HCT116 (cell line): ENCODE results near the gene RIPK4. TPM values are rescaled to one million over a fixed set of nuclear protein-coding genes. Genes with fewer than 3 reads are reported as not detected.

ENCODE experiments used
- ATAC-seq: fragments of 200-7000 bp; cut with Tn5 transposase; 2 replicates; pipeline ENCODE4 v1.9.1; 2020; ENCODE audit warnings: mild to moderate bottlenecking, moderate library complexity
- BruUV-seq: library from RNA; stranded (reverse); fragments of 400-500 nt; replicated peaks from 2 replicates; lab custom pipeline; 2021; lab: Mats Ljungman, UMichigan
- CTCF ChIA-PET: fragments of 300-600 bp; sonication (Branson Sonifier 250); formaldehyde crosslinking; loops from one replicate; lab custom pipeline; 2021; ENCODE audit warnings: antibody characterized with exemption; lab: Charles Lee
- POLR2A ChIA-PET: fragments of 300-600, 350-600 bp; sonication (Branson Sonifier 250); formaldehyde crosslinking; loops from one replicate; lab custom pipeline; 2021; ENCODE audit warnings: antibody characterized with exemption; lab: Charles Lee
- RAD21 ChIA-PET, 2 experiments: fragments of 300-600 bp; sonication (Branson Sonifier 250); formaldehyde crosslinking; loops; one replicate each; lab custom pipeline; 2023; ENCODE audit warnings: low total read pairs in 2 of 2; ENCODE audit not compliant: uncharacterized antibody in 2 of 2, unreplicated experiment in 2 of 2, low non-redundant PET in 1 of 2; lab: Charles Lee
- DNase-seq: peaks from one replicate; pipeline ENCODE4 v3.0.0-alpha.2; 2010; ENCODE audit warnings: low read depth, low spot score
- H2AFZ ChIP-seq: fragments of 200-600 bp; shearing (Covaris generic), sonication (generic); 2 replicates; pipeline ENCODE4 v1.6.1; 2017; ENCODE audit warnings: low read depth, mixed run types, mixed read lengths, antibody characterized with exemption, low read length; ENCODE audit not compliant: poor library complexity, severe bottlenecking
- H3K27ac ChIP-seq: 2 replicates; pipeline ENCODE4 v1.5.1; 2012; ENCODE audit warnings: low read depth, low read length
- H3K27me3 ChIP-seq: fragments of 200-600 bp; sonication (generic); 2 replicates; pipeline ENCODE4 v1.6.1; 2016; ENCODE audit warnings: mixed run types, low read length, mixed read lengths; ENCODE audit not compliant: insufficient read depth
- H3K36me3 ChIP-seq, 2 experiments: fragments of 200-500 bp in 1 of 2; fragments of 200-600 bp in 1 of 2; sonication (Bioruptor generic) in 1 of 2; sonication (generic) in 1 of 2; 2 replicates each; pipeline versions ENCODE4 v1.5.1 to v1.6.1; 2014 to 2016; ENCODE audit warnings: low read length in 2 of 2, inconsistent platforms in 1 of 2, mixed read lengths in 1 of 2, mixed run types in 1 of 2; ENCODE audit not compliant: insufficient read depth in 2 of 2, control insufficient read depth in 1 of 2
- H3K4me1 ChIP-seq, 2 experiments: fragments of 200-600 bp in 1 of 2; sonication (generic) in 1 of 2; 2 replicates each; pipeline versions ENCODE4 v1.5.1 to v1.6.1; 2012 to 2017; ENCODE audit warnings: low read length in 2 of 2, inconsistent platforms in 1 of 2, mild to moderate bottlenecking in 1 of 2, mixed read lengths in 1 of 2, mixed run types in 1 of 2, moderate library complexity in 1 of 2; ENCODE audit not compliant: insufficient read depth in 2 of 2, control insufficient read depth in 1 of 2
- H3K4me2 ChIP-seq: fragments of 200-600 bp; sonication (generic); 2 replicates; pipeline ENCODE4 v1.6.1; 2017; ENCODE audit warnings: mixed run types, low read length, mixed read lengths
- H3K4me3 ChIP-seq, 2 experiments: fragments of 200-600 bp in 1 of 2; sonication (generic) in 1 of 2; replicated peaks in 1 of 2; 2 replicates each; pipeline ENCODE4 v1.5.1; 2011 to 2016; ENCODE audit warnings: low read length in 2 of 2, control low read depth in 1 of 2, low read depth in 1 of 2, mild to moderate bottlenecking in 1 of 2, mixed read lengths in 1 of 2, mixed run types in 1 of 2
- H3K79me2 ChIP-seq: fragments of 200-600 bp; sonication (generic); 2 replicates; pipeline ENCODE4 v1.6.1; 2017; ENCODE audit warnings: mild to moderate bottlenecking, mixed run types, low read length, moderate library complexity, mixed read lengths; ENCODE audit not compliant: insufficient read depth
- H3K9ac ChIP-seq: fragments of 200-600 bp; sonication (generic); 2 replicates; pipeline ENCODE4 v1.6.1; 2016; ENCODE audit warnings: low read length, mixed read lengths
- H3K9me2 ChIP-seq: fragments of 200-600 bp; sonication (generic), shearing (Covaris generic); 2 replicates; pipeline ENCODE4 v1.6.1; 2017; ENCODE audit warnings: mixed run types, mild to moderate bottlenecking, moderate library complexity; ENCODE audit not compliant: insufficient read depth
- H3K9me3 ChIP-seq, 2 experiments: fragments of 200-500 bp in 1 of 2; fragments of 200-600 bp in 1 of 2; sonication (Bioruptor generic) in 1 of 2; sonication (generic) in 1 of 2; 2 replicates each; pipeline ENCODE4 v1.6.1; 2014 to 2017; ENCODE audit warnings: low read length in 2 of 2, mixed read lengths in 2 of 2, inconsistent platforms in 1 of 2, low read depth in 1 of 2, mild to moderate bottlenecking in 1 of 2, mixed run types in 1 of 2, moderate library complexity in 1 of 2; ENCODE audit not compliant: control insufficient read depth in 1 of 2, insufficient read depth in 1 of 2
- H4K20me1 ChIP-seq: fragments of 200-600 bp; sonication (generic), shearing (Covaris generic); 2 replicates; pipeline ENCODE4 v1.6.1; 2017; ENCODE audit warnings: mixed run types, mild to moderate bottlenecking, moderate library complexity; ENCODE audit not compliant: insufficient read depth
- CBX3 ChIP-seq: IDR thresholded peaks from 2 replicates; pipeline ENCODE4 v1.6.1; 2012; ENCODE audit warnings: low read depth
- CEBPB ChIP-seq: IDR thresholded peaks from 2 replicates; pipeline ENCODE4 v1.6.1; 2012; ENCODE audit warnings: low read depth
- CTCF ChIP-seq, 3 experiments: fragments of 200-600 bp in 1 of 3; sonication (generic) in 1 of 3; IDR thresholded peaks in 2 of 3; conservative IDR thresholded peaks in 1 of 3; 2 replicates each; pipeline ENCODE4 v1.5.1; 2012 to 2017; ENCODE audit warnings: low read depth in 2 of 3, low read length in 2 of 3, antibody characterized with exemption in 1 of 3, borderline replicate concordance in 1 of 3, control low read depth in 1 of 3, mild to moderate bottlenecking in 1 of 3, mixed read lengths in 1 of 3, mixed run types in 1 of 3, moderate library complexity in 1 of 3; ENCODE audit not compliant: insufficient read depth in 1 of 3
- EGR1 ChIP-seq: IDR thresholded peaks from 2 replicates; pipeline ENCODE4 v1.6.1; 2012; ENCODE audit warnings: low read depth
- ELF1 ChIP-seq: IDR thresholded peaks from 2 replicates; pipeline ENCODE4 v1.6.1; 2012; ENCODE audit warnings: low read depth, borderline replicate concordance
- EZH2 ChIP-seq: fragments of 200-600 bp; sonication (generic); IDR thresholded peaks from 2 replicates; pipeline ENCODE4 v1.6.1; 2017; ENCODE audit warnings: antibody characterized with exemption, mixed run types
- FOSL1 ChIP-seq: IDR thresholded peaks from 2 replicates; pipeline ENCODE4 v1.6.1; 2012; ENCODE audit warnings: low read depth
- JUND ChIP-seq: IDR thresholded peaks from 2 replicates; pipeline ENCODE4 v1.6.1; 2012
- POLR2AphosphoS5 ChIP-seq: IDR thresholded peaks from 2 replicates; pipeline ENCODE4 v1.6.1; 2011; ENCODE audit warnings: mild to moderate bottlenecking, low read depth, low read length, moderate library complexity
- RAD21 ChIP-seq: IDR thresholded peaks from 2 replicates; pipeline ENCODE4 v1.6.1; 2012; ENCODE audit warnings: low read depth, mild to moderate bottlenecking
- REST ChIP-seq: IDR thresholded peaks from 2 replicates; pipeline ENCODE4 v1.6.1; 2012; ENCODE audit warnings: low read depth
- SIN3A ChIP-seq: IDR thresholded peaks from 2 replicates; pipeline ENCODE4 v1.6.1; 2012; ENCODE audit warnings: low read depth
- SP1 ChIP-seq: IDR thresholded peaks from 2 replicates; pipeline ENCODE4 v1.6.1; 2012; ENCODE audit warnings: low read depth
- SRF ChIP-seq: IDR thresholded peaks from 2 replicates; pipeline ENCODE4 v1.6.1; 2012; ENCODE audit warnings: low read depth
- TCF7L2 ChIP-seq: IDR thresholded peaks from 2 replicates; pipeline ENCODE4 v1.7.0; 2011; ENCODE audit warnings: borderline replicate concordance, inconsistent platforms; ENCODE audit not compliant: insufficient read depth, insufficient read length; ENCODE audit errors: extremely low read depth
- YY1 ChIP-seq: IDR thresholded peaks from 2 replicates; pipeline ENCODE4 v1.6.1; 2011; ENCODE audit warnings: low read length, low read depth, moderate library complexity, mild to moderate bottlenecking; ENCODE audit not compliant: insufficient replicate concordance; ENCODE audit errors: extremely low read depth
- ZBTB33 ChIP-seq: IDR thresholded peaks from 2 replicates; pipeline ENCODE4 v1.6.1; 2011; ENCODE audit warnings: mild to moderate bottlenecking, low read length, moderate library complexity; ENCODE audit not compliant: insufficient replicate concordance; ENCODE audit errors: extremely low read depth
- ZFX ChIP-seq: fragments of 450-650 bp; IDR thresholded peaks from 2 replicates; pipeline ENCODE4 v1.6.1; 2017
- ZNF274 ChIP-seq: fragments of 200-500 bp; sonication (Bioruptor generic); IDR thresholded peaks from 2 replicates; pipeline ENCODE4 v1.6.1; 2014; ENCODE audit warnings: mild to moderate bottlenecking, low read depth, low read length, inconsistent platforms
- intact Hi-C: fragments of 100-400 bp; cut with micrococcal nuclease; formaldehyde crosslinking; loops from 2 replicates; pipeline ENCODE4 v1.10.0; 2022
- total RNA-seq: library from RNA; stranded (reverse); gene quantifications from one replicate; pipeline ENCODE4 v1.2.1, GENCODE V29; 2021; ENCODE audit not compliant: unreplicated experiment
- TF ChIP-seq, protein P1 (sequence below): IDR thresholded peaks from 2 replicates; pipeline ENCODE4 v1.6.1; 2012

Gene RIPK4
- total RNA-seq, 1 experiment from 2014 or later: 9.9 TPM

GRCh38 chr21:41803316-41803715, 36.5 kb upstream of the RIPK4 start:
- no peak for DNase-seq
- H4K20me1 ChIP-seq: no peaks in the 10 kb centered on the region
- BruUV-seq: no TSS peak
- no peak overlapping the region for H3K4me2 ChIP-seq
- H3K27ac ChIP-seq: no peak overlapping the region
- no peaks in the 10 kb centered on the region for H3K79me2 ChIP-seq
- intact Hi-C loops: no loop called here
- no peak overlapping the region for H3K4me3 ChIP-seq
- no peaks in the 10 kb centered on the region; a peak in 1 of 4 replicates for H3K9me3 ChIP-seq
- no peaks in the 10 kb centered on the region for H3K9me2 ChIP-seq
- no peaks in the 10 kb centered on the region for H3K27me3 ChIP-seq
- POLR2A ChIA-PET: no interaction called here
- CTCF ChIA-PET: no interaction called here
- no peaks in the 10 kb centered on the region for H3K4me1 ChIP-seq
- H3K36me3 ChIP-seq: peaks cover 0 to 14% of the 10 kb centered on the region in 2 experiments; a peak in 2 of 4 replicates
- ATAC-seq: no peak
- H2AFZ ChIP-seq: no peak overlapping the region
- no peak overlapping the region for H3K9ac ChIP-seq
- RAD21 ChIA-PET: no interaction called here
- TF ChIP-seq SP1: no peak
- no peak for TF ChIP-seq CEBPB
- no peak for TF ChIP-seq ZNF274
- no peak for TF ChIP-seq FOSL1
- no peak for TF ChIP-seq SIN3A
- TF ChIP-seq ZFX: no peak
- TF ChIP-seq CBX3: no peak
- no peak for TF ChIP-seq TCF7L2
- TF ChIP-seq POLR2AphosphoS5: no peak
- no peak for TF ChIP-seq YY1
- TF ChIP-seq ELF1: no peak
- no peak for TF ChIP-seq JUND
- no peak for TF ChIP-seq CTCF (IDR thresholded peaks at IDR 0.05 in 2 of 3, conservative IDR thresholded peaks at IDR 0.05 in 1 of 3; ENCODE audit: borderline replicate concordance in 1 of 3, insufficient read depth in 1 of 3, low read depth in 2 of 3, low read length in 2 of 3)
- TF ChIP-seq EZH2: no peak
- TF ChIP-seq RAD21: no peak
- TF ChIP-seq EGR1: no peak
- no peak for TF ChIP-seq REST
- TF ChIP-seq SRF: no peak
- TF ChIP-seq ZBTB33: no peak
- TF ChIP-seq, protein P1, sequence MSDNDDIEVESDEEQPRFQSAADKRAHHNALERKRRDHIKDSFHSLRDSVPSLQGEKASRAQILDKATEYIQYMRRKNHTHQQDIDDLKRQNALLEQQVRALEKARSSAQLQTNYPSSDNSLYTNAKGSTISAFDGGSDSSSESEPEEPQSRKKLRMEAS: no peak
